Panc1 (cell line): ENCODE data around the gene VSIG2. TPM values are rescaled to one million over a fixed set of nuclear protein-coding genes. Genes with fewer than 3 reads are reported as not detected.
A peak's percentile ranks its signal among the peaks of the same experiment; 100 is the strongest.

Experiments
- ATAC-seq: fragments of 200-7000 bp; cut with Tn5 transposase; 2 replicates; pipeline ENCODE4 v1.9.1; 2020; ENCODE audit warnings: mild to moderate bottlenecking, moderate library complexity
- BruUV-seq: library from RNA; stranded (reverse); fragments of 400-500 nt; replicated peaks from 2 replicates; lab custom pipeline; 2021; lab: Mats Ljungman, UMichigan
- CTCF ChIA-PET: fragments of 300-600 bp; sonication (Branson Sonifier 250); formaldehyde crosslinking; loops from one replicate; lab custom pipeline; 2022; ENCODE audit warnings: antibody characterized with exemption; lab: Charles Lee
- POLR2A ChIA-PET: fragments of 300-600 bp; sonication (Branson Sonifier 250); formaldehyde crosslinking; loops from one replicate; lab custom pipeline; 2022; ENCODE audit warnings: antibody characterized with exemption; lab: Charles Lee
- DNase-seq: peaks from one replicate; pipeline ENCODE4 v3.0.0-alpha.2; 2010; ENCODE audit warnings: low read depth, low spot score
- H3K27ac ChIP-seq: 2 replicates; pipeline ENCODE4 v1.5.1; 2011; ENCODE audit warnings: mild to moderate bottlenecking, low read length, inconsistent platforms
- H3K27me3 ChIP-seq: fragments of 200-500 bp; sonication (Bioruptor generic); 2 replicates; pipeline ENCODE4 v1.6.0; 2014; ENCODE audit warnings: low read length, inconsistent platforms; ENCODE audit not compliant: control insufficient read depth, insufficient read depth
- H3K36me3 ChIP-seq: fragments of 200-500 bp; sonication (Bioruptor generic); 2 replicates; pipeline ENCODE4 v1.5.1; 2014; ENCODE audit warnings: inconsistent platforms, mild to moderate bottlenecking, low read length, moderate library complexity; ENCODE audit not compliant: control insufficient read depth, insufficient read depth
- H3K4me1 ChIP-seq: 2 replicates; pipeline ENCODE4 v1.5.1; 2011; ENCODE audit warnings: inconsistent platforms, mild to moderate bottlenecking, low read length, moderate library complexity; ENCODE audit not compliant: control insufficient read depth, insufficient read depth
- H3K4me3 ChIP-seq, 2 experiments: 2 replicates each; pipeline ENCODE4 v1.5.1; 2011 to 2012; ENCODE audit warnings: low read depth in 2 of 2, low read length in 2 of 2, mild to moderate bottlenecking in 2 of 2, inconsistent platforms in 1 of 2, moderate library complexity in 1 of 2
- H3K9me3 ChIP-seq: fragments of 200-500 bp; sonication (Bioruptor generic); 2 replicates; pipeline ENCODE4 v1.5.1; 2014; ENCODE audit warnings: low read depth, mild to moderate bottlenecking, inconsistent platforms, low read length, moderate library complexity; ENCODE audit not compliant: control insufficient read depth, insufficient read depth
- CTCF ChIP-seq: fragments of 450-650 bp; IDR thresholded peaks from 2 replicates; pipeline ENCODE4 v1.5.1; 2017; ENCODE audit warnings: mild to moderate bottlenecking
- POLR2AphosphoS5 ChIP-seq: IDR thresholded peaks from 2 replicates; pipeline ENCODE4 v1.6.1; 2012; ENCODE audit warnings: mild to moderate bottlenecking, low read depth, low read length, moderate library complexity
- REST ChIP-seq, 2 experiments: IDR thresholded peaks; 2 replicates each; pipeline ENCODE4 v1.6.1; 2011 to 2012; ENCODE audit warnings: low read depth in 2 of 2, control low read depth in 1 of 2, low read length in 1 of 2, mild to moderate bottlenecking in 1 of 2, moderate library complexity in 1 of 2; ENCODE audit not compliant: insufficient read depth in 1 of 2
- SIN3A ChIP-seq: IDR thresholded peaks from 2 replicates; pipeline ENCODE4 v1.6.1; 2012; ENCODE audit warnings: low read depth, mild to moderate bottlenecking, low read length, moderate library complexity, borderline replicate concordance; ENCODE audit not compliant: insufficient read depth
- TCF7L2 ChIP-seq: IDR thresholded peaks from 2 replicates; pipeline ENCODE4 v1.6.1; 2011; ENCODE audit warnings: mild to moderate bottlenecking, low read depth, low read length, inconsistent platforms
- in situ Hi-C: cut with HindIII; loops from 2 replicates; pipeline ENCODE4 v1.10.0; 2016; ENCODE audit warnings: low sequenced_read_pairs, low pct_unique_long_range_greater_than_20kb
- intact Hi-C: fragments of 100-400 bp; cut with micrococcal nuclease; formaldehyde crosslinking; loops from one replicate; pipeline ENCODE4 v1.10.0; 2022; ENCODE audit not compliant: unreplicated experiment
- total RNA-seq: library from RNA; stranded (reverse); gene quantifications from one replicate; pipeline ENCODE4 v1.2.1, GENCODE V29; 2021; ENCODE audit not compliant: unreplicated experiment

Gene VSIG2
- total RNA-seq, 1 experiment from 2014 or later, result not detected

- intact Hi-C loops (no loop called here), in situ Hi-C loops (no loop called here)
- ChIA-PET POLR2A (no interaction called here), CTCF (interaction anchor here (0.6 to 1.8 kb wide), 15 partner anchors 13 to 630 kb away, joined by 3 to 7 read pairs (median 4); partner anchors contain the start of genes ESAM, SIAE and SPA17)
- DNase-seq (peak; percentile 41), ATAC-seq (peak; percentile 84)
- no peaks in the 10 kb centered on the region for H3K36me3 ChIP-seq
- BruUV-seq, result no TSS peak
- no peaks in the 10 kb centered on the region for H3K9me3 ChIP-seq
- H3K4me1 ChIP-seq, result peaks cover 21% of the 10 kb centered on the region
- no peak for TF ChIP-seq POLR2AphosphoS5
- TF ChIP-seq TCF7L2, result no peak
- TF ChIP-seq CTCF, result peak; percentile 88
- no peaks in the 10 kb centered on the region for H3K27me3 ChIP-seq
- H3K4me3 ChIP-seq, result no peak overlapping the region
- H3K27ac ChIP-seq, result no peak overlapping the region
These were observed 41.6 kb upstream of the VSIG2 start for GRCh38 chr11:124793466-124794278.

- ChIA-PET CTCF (interaction anchor here (1.1 kb wide), 1 partner anchor 28 kb away, joined by 14 read pairs; no protein-coding TSS in a partner anchor), POLR2A (no interaction called here)
- Histone ChIP-seq H3K4me1 (peaks cover 10% of the 10 kb centered on the region), H3K36me3 (no peaks in the 10 kb centered on the region), H3K4me3 (no peak overlapping the region), H3K27ac (no peak overlapping the region), H3K9me3 (no peaks in the 10 kb centered on the region), H3K27me3 (no peaks in the 10 kb centered on the region)
- ATAC-seq, result no peak
- intact Hi-C loops (no loop called here), in situ Hi-C loops (no loop called here)
- no peak for TF ChIP-seq TCF7L2
- TF ChIP-seq REST (IDR thresholded peaks at IDR 0.05; ENCODE audit: insufficient read depth in 1 of 2, low read depth in 2 of 2, low read length in 1 of 2), result no peak
- no peak for TF ChIP-seq SIN3A
- no peak for TF ChIP-seq POLR2AphosphoS5
- TF ChIP-seq CTCF, result no peak
- BruUV-seq, result no TSS peak
- no peak for DNase-seq
These were observed 39.7 kb upstream of the VSIG2 start for GRCh38 chr11:124791626-124792341.
